Spleen (tissue), 7 donors: Measurements from ENCODE around the gene IFI27L1.

Experiments used
- POLR2A ChIP-seq, 3 donors: fragments of 450-650 bp; IDR thresholded peaks; one replicate each; pipeline ENCODE4 v1.5.1; 2017; ENCODE audit warnings: antibody characterized with exemption in 3 of 3, mild to moderate bottlenecking in 1 of 3
- TF ChIP-seq, protein P1 (sequence below), 11 experiments: fragments of 200-600 bp in 7 of 11; fragments of 450-650 bp in 4 of 11; sonication (generic) in 4 of 11; IDR thresholded peaks in 8 of 11; conservative IDR thresholded peaks in 3 of 11; 1 replicate in 7 of 11; 2 replicates in 4 of 11; pipeline versions ENCODE4 v1.4.0 to v1.8.0; 2016 to 2021; ENCODE audit warnings: antibody characterized with exemption in 11 of 11, inconsistent platforms in 4 of 11, mild to moderate bottlenecking in 1 of 11
- donor health status: DM: no; HTN: no; CAD: no; lungs with moderate emphysema.
- donor health status: DM: no; HTN: no; CAD: no.
- donor health status: DM: no; HTN: no; CAD: no.

DNA sequence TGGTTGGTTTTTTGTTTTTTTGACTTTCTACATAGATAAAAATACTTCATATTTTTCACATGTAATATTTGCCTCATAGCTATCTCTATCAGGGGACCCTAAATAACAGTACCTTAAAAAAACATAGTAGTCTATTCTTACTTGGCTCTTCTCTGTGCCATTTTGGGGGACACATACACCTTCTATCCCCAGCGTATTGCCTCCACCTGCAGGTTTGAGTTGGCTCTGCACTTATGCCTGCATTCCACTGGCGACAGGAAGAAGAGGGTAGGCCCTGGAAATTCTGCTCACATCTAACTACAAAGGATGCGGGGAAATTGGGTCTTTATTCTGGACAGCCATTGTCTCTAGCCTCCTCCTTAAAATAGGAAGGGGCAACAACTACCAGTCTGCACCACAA lies 62.1 kb downstream of the IFI27L1 start:
- TF ChIP-seq, protein P1, sequence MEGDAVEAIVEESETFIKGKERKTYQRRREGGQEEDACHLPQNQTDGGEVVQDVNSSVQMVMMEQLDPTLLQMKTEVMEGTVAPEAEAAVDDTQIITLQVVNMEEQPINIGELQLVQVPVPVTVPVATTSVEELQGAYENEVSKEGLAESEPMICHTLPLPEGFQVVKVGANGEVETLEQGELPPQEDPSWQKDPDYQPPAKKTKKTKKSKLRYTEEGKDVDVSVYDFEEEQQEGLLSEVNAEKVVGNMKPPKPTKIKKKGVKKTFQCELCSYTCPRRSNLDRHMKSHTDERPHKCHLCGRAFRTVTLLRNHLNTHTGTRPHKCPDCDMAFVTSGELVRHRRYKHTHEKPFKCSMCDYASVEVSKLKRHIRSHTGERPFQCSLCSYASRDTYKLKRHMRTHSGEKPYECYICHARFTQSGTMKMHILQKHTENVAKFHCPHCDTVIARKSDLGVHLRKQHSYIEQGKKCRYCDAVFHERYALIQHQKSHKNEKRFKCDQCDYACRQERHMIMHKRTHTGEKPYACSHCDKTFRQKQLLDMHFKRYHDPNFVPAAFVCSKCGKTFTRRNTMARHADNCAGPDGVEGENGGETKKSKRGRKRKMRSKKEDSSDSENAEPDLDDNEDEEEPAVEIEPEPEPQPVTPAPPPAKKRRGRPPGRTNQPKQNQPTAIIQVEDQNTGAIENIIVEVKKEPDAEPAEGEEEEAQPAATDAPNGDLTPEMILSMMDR (IDR thresholded peaks at IDR 0.05 in 8 of 11, conservative IDR thresholded peaks at IDR 0.05 in 3 of 11) = peak in 1 of 11 experiments; percentile 20
- TF ChIP-seq POLR2A (IDR thresholded peaks at IDR 0.05) = no peak
